Measurements from ENCODE around the gene GNAZ.
"Not testable (repeated sequence)": the region's sequence is repeated elsewhere in the genome, so short reads cannot be mapped to it uniquely, and the experiment has no call there.

DNA sequence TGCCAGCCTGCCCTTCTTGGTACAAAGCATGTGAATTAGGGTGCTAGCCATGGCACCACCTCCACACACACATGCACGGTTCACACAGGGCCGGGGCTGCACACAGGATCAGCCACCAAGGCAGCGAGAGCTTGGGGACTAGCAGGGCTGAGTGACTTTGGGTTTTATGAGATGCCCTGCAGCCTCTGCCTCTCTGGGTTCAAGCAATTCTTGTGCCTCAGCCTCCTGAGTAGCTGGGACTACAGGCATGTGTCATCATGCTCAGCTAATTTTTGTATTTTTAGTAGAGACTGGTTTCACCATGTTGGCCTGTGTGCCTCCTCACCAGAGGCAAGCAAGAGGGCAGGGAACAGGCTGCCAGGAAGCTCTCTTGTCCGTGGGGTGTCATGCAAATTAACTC lies 66.7 kb downstream of the GNAZ start:
- TF ChIP-seq, protein P1, sequence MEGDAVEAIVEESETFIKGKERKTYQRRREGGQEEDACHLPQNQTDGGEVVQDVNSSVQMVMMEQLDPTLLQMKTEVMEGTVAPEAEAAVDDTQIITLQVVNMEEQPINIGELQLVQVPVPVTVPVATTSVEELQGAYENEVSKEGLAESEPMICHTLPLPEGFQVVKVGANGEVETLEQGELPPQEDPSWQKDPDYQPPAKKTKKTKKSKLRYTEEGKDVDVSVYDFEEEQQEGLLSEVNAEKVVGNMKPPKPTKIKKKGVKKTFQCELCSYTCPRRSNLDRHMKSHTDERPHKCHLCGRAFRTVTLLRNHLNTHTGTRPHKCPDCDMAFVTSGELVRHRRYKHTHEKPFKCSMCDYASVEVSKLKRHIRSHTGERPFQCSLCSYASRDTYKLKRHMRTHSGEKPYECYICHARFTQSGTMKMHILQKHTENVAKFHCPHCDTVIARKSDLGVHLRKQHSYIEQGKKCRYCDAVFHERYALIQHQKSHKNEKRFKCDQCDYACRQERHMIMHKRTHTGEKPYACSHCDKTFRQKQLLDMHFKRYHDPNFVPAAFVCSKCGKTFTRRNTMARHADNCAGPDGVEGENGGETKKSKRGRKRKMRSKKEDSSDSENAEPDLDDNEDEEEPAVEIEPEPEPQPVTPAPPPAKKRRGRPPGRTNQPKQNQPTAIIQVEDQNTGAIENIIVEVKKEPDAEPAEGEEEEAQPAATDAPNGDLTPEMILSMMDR (IDR thresholded peaks at IDR 0.05; ENCODE audit: insufficient read depth, low read depth, low read length): not testable (repeated sequence)
- not testable (repeated sequence) for TF ChIP-seq EZH2 (IDR thresholded peaks at IDR 0.05; ENCODE audit: insufficient read depth, low read length)

Data from astrocyte (in vitro differentiated cells and primary cell).